ENCODE measurements around the gene TNIK.
"Not testable (repeated sequence)": the region's sequence is repeated elsewhere in the genome, so short reads cannot be mapped to it uniquely, and the experiment has no call there.

Gene TNIK

DNA sequence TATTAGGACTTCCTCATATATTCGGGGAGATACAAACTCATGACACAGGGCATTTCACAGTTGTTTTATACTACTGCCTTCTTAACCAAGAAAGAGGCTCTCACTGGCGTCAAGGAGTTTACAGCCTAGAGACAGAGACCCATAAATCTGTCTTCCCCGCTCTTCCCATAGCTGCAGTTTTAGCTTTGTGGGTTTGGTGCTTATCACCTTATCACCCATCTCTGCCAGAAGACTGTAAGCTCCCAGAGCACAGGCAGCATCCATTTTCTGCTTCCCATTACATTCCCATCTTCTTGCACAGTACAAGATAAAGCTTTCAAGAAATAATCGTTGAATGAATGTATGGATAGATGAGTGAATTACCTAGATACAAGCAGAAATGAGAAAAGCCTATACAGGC lies 144.3 kb downstream of the TNIK start:
- DNase-seq (ENCODE audit: low read depth in 2 of 3, low spot score in 2 of 3) = no peak

DNA sequence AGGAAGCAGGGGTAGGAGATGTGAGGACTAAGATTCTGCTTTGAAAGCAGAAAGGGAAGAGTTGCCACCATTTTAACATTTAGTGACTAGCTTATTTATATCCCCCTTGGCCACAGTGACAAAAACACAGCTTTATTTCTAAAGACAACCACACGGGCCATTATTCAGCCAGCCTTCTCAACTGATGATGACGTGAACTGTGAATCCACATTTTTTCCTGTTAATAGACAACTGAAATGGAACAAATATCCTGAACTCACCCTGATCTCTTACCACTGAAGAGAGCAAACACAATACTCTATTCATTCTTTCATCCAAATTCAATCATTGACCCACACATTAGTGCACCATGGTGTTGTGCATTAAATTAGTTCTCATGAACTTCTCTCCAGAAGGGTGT lies 145.1 kb downstream of the TNIK start:
- DNase-seq (ENCODE audit: low read depth in 2 of 3, low spot score in 2 of 3) = no peak

DNA sequence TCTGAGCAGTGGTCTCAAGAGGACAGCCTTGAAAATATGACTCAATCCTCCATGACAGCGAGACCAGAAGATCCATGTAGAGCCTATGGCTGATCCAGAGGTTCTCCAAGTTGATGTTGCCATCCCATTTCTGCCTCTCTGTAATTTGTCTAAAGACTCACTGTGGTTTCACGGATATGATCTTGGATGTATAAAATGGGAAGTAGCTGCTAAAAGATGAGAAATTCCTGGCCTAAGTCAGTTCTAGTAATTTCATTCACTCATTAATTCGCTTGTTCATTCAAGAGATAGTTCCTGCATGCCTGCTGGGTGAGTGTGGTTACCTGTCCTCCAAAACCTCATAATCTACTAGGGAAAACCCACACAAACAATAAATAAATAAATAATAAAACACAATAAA lies 145.9 kb downstream of the TNIK start:
- no peak for DNase-seq (ENCODE audit: low read depth in 2 of 3, low spot score in 2 of 3)

DNA sequence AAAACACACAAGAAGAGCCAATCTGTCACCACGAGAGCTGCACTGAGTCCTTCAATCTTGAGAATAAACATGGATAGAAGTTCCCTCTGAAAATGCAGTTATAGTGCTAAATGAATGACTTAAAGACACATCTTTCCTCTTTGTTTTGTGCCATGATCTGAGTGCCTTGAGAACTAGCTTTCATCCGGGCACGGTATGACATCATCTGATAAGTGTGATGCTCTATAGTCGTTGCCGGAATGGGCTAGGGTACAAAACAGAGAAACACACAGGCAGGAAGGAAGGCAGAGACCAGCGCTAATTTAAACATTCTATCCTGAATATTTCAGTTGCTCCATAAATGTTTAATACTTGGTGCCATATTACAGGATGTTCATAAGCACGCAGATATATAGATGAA lies 146.5 kb downstream of the TNIK start:
- no peak for DNase-seq (ENCODE audit: low read depth in 2 of 3, low spot score in 2 of 3)

DNA sequence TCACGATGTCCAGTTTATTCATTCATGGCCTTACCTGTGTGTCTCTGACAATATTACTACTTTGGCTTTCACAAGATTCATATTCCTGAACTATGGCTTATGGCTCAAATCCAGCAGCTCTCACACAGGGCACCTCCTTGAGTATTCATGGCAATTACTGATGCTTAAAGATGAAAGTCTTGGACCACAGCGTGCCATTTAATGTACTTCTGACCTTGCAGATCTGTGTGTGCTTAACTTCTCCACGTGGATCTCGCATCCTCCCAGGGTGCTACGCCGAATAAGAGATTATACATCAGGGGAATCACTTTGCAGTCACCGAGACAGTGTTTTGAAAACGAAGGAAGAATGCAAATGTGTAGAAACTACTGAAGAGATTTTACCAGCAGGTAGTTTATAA lies 147.5 kb downstream of the TNIK start:
- no peak for DNase-seq (ENCODE audit: low read depth in 2 of 3, low spot score in 2 of 3)

DNA sequence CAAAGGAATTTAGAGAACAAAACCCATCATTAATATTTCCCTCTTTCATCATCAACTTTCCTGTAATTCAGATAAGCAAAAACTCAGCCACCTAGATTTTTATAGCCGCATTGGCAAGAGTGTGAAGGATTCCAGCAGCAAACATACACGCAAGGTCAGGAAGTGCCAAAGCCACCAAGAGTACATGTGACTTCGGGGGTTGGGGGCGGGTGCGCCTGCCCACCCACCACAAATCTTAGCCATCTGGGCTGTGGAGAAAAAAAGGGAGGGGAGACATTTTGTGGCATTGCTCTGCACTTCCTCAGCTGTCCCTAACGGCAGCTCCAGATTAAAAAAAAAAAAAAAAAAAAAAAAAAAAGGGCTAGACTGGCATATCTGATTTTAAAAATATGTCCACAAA lies 148.4 kb downstream of the TNIK start:
- DNase-seq (ENCODE audit: low read depth in 2 of 3, low spot score in 2 of 3) = no peak

DNA sequence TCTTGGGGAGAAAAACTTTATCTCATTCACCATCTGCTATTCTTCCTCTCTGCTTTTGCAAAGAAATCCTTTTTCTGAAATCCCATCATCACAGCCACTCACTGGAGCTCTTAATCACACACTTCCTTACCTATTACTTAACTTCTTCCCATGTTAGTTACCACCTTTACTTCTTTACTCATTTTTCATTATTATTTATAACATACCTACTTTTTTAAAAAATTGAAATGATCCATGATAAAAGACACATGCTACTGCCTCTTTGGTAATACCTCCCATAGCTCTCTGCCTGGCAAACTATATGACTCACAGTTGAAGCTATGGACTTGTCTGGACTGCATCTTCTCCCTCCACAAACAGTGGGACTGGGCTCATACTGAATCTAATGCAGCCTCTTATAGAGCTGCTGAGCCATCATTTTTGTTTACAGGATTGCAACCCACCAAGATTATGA lies 150.3 kb downstream of the TNIK start:
- no peak for DNase-seq (ENCODE audit: low read depth in 2 of 3, low spot score in 2 of 3)

DNA sequence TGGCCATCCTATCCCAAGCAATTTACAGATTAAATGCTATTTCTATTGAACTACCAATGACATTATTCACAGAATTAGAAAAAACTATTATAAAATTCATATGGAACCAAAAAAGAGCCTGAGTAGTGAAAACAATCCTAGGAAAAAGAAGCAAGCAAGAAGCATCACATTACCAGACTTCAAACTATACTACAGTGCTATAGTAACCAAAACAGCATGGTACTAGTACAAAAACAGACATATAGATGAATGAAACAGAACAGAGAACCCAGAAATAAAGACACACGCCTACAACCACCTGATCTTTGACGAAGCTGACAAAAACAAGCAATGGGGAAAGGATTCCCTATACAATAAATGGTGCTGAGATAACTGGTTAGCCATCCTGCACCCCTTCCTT lies 152.2 kb downstream of the TNIK start:
- no peak for DNase-seq (ENCODE audit: low read depth in 2 of 3, low spot score in 2 of 3)

DNA sequence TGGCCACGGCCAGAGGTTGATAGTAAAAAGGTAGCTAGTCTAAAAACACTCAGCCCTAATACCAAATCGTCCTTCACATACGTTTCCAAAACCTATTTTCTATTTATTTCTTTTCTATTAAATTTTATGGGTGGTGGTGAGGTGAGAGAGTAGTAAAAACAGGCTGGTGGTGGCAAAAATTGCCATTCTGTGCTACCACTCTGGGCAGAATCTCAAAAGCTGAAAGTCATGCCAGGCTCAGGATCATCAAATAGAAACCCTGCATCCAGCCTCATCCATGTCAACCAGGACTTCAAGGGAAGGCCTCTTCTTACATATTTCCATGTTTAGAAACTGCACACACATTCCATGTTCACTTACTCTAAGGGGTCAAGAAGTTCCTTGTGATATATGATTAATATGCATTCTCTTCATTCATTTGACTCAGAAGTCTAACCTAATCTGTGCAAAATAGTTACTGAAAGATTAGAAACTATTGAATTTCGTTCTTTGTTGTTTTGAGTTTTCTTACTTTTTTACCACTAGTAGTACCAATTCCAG lies 153.1 kb downstream of the TNIK start:
- DNase-seq (ENCODE audit: low read depth in 2 of 3, low spot score in 2 of 3) = no peak

DNA sequence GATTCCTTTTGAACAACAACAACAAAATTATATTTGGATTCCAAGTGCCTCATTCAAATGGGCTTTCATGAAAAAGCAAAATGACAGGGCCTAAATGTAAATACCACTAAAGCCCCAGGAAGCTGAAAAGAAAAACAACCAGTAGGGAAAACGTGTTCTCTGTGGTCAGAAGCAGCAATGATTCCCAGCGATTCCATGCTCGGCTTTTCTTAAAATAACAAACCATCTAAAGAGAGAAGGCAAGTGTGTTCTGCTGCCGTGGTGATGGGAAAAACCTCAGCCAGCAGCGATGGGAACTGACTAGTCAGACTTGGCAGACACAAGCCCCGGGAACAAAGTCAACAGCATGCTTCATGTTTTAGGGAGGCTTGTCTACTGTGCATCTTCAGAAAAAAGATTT lies 153.6 kb downstream of the TNIK start:
- DNase-seq (ENCODE audit: low read depth in 2 of 3, low spot score in 2 of 3) = no peak

DNA sequence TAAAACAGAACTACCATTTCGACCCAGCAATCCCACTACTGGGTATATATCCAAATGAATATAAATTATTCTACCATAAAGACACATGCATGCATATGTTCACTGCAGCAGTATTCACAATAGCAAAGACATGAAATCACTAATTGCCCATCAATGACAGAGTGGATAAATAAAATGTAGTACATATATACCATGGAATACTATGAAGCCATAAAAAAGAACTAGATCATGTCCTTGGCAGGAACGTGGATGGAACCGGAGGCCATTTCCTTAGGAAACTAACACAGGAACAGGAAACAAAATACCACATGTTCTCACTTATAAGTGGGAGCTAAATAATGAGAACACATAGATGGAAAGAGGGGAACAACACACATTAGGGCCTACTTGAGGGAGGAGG lies 154.4 kb downstream of the TNIK start:
- not testable (repeated sequence) for DNase-seq (ENCODE audit: low read depth in 2 of 3, low spot score in 2 of 3)

DNA sequence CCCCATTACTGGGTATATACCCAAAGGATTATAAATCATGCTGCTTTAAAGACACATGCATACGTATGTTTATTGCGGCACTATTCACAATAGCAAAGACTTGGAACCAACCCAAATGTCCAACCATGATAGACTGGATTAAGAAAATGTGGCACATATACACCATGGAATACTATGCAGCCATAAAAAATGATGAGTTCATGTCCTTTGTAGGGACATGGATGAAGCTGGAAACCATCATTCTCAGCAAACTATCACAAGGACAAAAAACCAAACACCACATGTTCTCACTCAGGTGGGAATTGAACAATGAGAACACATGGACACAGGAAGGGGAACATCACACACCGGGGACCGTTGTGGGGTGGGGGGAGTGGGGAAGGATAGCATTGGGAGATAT lies 155.7 kb downstream of the TNIK start:
- not testable (repeated sequence) for DNase-seq (ENCODE audit: low read depth in 2 of 3, low spot score in 2 of 3)

DNA sequence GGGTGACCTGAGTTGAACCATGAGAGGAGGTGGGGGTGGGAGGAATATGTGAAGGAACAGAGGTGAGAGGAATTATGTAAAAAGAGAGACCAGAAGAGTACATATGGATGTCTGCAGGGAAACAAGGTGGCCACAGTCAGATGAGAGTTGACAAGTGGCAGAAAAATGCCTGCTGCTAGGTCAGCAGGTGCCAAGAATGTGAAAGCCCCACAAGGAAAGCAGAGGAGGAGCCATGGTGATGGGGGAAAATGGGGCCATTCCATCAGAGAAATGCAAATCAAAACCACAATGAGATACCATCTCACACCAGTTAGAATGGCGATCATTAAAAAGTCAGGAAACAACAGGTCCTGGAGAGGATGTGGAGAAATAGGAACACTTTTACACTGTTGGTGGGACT lies 156.2 kb downstream of the TNIK start:
- not testable (repeated sequence) for DNase-seq (ENCODE audit: low read depth in 2 of 3, low spot score in 2 of 3)

DNA sequence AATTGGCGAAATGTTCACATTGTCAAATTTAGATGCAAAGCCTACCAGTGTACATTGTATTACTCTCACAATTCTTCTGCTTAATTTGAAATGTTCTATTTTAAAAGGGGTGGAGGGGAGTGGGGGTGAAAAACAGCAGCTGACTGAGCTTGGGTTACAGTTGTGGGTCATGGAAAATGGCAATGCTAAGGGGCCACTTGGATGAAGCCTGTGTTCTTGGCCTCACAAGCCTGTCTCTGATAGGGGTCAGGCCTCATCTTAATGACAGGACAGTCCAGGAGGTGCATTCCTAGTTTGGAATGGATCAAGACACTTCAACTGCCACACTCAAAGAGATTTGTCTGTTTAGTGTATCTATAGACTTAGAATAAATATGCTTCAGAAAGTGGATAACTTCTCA lies 158.2 kb downstream of the TNIK start:
- no peak for DNase-seq (ENCODE audit: low read depth in 2 of 3, low spot score in 2 of 3)

DNA sequence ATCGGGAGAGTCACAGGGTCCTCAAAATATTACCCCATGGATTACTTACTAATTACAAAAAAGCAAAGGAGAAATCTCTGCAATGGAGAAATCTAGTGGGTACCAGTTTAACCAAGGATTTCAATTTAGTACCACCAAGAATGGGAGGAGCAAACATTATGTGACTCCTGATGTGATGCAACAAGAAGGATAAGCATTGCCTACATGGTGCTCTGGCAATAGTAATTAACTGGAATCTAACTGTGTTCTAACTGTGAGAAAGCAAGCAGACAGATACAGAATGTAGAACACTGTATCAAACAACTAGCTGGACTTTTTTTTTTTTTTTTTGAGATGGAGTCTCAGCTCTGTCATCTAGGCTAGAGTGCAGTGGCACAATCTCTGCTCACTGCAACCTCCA lies 159.2 kb downstream of the TNIK start:
- no peak for DNase-seq (ENCODE audit: low read depth in 2 of 3, low spot score in 2 of 3)

DNA sequence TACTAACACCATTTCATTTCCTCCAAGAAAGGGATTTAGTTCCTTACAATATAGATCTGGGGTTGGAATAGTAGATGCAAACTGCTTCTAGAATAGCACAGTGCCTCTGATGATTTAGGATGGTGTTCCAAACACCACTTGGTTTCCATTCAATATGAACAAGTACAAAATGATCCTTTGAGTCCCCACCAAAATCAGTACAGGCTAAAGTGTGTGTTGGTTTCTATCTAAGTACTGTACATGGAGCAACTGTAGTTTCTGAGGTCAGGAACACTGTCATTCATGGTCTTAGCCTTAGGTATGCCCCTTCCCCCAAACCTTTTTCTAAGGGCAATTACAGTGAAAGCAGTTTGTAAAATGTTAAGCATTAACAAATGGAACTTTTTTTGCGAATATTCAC lies 162.3 kb downstream of the TNIK start:
- DNase-seq (ENCODE audit: low read depth in 2 of 3, low spot score in 2 of 3) = no peak

DNA sequence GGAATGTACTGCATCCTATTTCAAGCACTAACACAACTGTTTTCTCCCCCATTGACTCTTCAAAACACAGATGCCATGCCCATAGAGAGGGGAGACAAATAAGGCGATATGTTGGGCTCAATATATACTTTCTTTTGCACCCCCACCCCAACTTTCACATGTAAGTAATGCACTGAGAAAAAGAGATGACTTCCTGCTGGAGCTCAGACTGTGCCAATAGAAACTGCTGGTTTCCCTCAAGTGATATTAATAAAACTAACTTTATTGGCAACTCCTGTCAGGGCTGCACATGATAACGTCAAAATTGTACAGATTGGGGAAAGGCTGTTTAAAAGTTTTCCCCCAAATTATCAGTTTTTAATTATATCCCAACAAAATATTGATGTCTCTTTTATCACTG lies 163.0 kb downstream of the TNIK start:
- DNase-seq (ENCODE audit: low read depth in 2 of 3, low spot score in 2 of 3) = no peak

DNA sequence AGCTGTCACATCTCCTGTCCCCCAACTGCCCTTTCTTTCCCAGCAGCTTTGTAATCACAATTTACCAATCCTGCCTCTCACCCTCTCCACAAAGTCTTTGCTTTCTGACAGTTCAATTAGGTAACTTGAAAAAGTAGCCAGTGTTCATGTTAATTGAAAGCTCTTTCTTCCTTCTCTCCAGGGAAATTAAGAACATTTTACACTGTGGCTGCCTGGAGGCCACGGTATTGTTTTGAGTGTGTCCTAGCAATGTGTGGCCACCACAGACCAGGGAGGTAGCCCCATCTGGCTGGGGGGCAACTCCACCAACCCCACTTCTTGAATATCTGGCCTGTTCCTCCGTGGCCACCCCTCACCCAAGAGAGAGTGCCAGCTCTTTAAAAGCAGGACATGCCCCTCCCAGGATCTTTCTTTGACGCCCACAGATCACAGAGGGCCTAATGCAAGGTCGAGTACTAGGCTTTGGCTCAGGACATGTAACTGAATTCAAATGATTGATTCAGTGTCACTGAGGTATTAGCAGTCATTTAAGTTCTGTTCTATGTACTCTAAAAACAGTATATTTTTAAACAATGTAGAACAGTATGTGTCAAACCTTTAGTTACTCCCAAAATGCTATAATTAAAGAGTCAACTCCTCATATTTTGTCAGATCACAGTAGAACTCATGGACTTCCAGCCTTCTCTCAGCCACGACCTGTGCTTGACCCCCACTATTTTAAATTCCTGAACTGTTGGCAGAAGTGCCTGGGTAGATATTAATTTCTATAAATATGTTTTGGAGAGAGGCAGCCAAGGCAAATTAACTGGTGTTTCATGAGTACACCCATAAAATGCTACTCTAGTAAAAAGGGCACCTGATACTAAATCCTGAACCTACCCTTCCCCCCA lies 164.5 kb downstream of the TNIK start:
- no peak for DNase-seq (ENCODE audit: low read depth in 2 of 3, low spot score in 2 of 3)

DNA sequence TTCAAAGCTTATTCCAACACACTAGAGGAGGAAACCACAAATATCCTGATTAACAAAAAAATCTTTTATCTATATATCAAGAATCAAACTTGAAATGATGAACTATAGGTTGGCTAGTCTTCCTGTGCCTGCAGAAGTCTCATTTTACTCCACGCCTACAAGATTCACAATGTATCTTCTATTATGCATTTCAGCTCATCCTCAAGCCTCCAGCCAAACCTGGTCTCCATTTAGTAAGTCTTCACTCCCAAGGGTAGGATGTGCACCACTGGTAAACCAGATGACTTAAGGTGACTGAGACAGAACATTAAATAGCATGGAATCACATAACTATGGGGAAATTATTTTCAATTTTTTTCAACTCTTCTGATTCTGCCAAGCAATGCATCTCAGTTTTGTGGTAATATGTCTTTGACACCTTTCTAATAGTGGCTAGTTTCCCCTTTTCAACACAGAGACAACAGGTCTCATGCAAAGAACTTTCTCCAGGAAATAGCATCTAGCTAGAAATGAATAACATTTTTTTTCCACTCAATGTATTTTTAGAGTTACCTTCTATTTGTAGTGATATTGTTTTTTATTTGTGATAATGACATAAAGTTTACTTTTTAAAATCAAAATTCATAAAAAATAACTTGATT lies 166.9 kb downstream of the TNIK start:
- no peak for DNase-seq (ENCODE audit: low read depth in 2 of 3, low spot score in 2 of 3)

DNA sequence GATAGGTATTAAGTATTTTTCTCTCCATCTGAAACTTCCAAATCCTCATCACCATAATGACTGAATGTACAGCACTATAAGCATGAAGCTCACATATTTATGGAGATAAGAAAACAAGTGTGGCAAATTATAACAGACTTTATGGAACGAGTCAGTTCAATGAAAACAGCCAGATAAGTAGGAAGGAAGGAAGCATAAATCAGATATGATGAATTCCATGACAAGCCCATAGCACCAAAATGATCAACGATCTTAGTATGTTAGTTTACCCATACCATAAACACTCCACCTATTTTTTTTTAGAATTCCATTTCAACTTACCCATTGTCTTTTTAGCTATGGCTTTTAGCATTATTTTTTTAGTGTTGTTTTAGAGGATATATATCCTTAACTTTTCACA lies 169.5 kb downstream of the TNIK start:
- DNase-seq (ENCODE audit: low read depth in 2 of 3, low spot score in 2 of 3) = no peak

DNA sequence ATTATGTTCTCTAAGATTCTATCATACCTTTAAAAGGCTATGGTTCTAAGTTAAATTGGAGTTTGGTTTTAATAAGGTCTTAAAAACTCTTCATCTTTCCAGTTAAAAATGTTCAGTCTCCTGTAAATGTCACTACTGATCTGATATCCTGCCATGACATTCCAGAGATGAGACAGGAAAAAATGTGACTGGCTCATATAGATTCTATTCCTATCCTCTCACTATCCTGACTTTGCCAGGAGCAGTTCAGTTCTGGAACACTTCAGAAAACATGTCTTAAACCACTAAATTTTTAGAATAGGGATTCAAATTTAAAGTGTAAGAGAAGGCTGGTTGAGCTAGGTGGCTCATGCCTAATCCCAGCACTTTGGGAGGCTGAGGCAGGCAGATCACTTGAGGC lies 170.9 kb downstream of the TNIK start:
- DNase-seq (ENCODE audit: low read depth in 2 of 3, low spot score in 2 of 3) = no peak

DNA sequence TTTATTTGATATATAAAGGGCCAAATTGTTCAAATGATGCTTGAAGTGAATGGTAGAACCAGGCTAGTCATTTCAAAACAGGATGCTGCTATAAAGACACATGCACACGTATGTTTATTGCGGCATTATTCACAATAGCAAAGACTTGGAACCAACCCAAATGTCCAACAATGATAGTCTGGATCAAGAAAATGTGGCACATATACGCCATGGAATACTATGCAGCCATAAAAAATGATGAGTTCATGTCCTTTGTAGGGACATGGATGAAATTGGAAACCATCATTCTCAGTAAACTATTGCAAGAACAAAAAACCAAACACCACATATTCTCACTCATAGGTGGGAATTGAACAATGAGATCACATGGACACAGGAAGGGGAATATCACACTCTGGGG lies 172.4 kb downstream of the TNIK start:
- DNase-seq (ENCODE audit: low read depth in 2 of 3, low spot score in 2 of 3) = not testable (repeated sequence)

All from activated CD8-positive, alpha-beta memory T cell treated with anti-CD3 and anti-CD28 coated beads for 48 hours (primary cell).